ENCODE measurements around the gene VKORC1. TPM values are rescaled to one million over a fixed set of nuclear protein-coding genes. Genes with fewer than 3 reads are reported as not detected.

Gene VKORC1
- total RNA-seq, 1 experiment from 2014 or later = 223 TPM

DNA sequence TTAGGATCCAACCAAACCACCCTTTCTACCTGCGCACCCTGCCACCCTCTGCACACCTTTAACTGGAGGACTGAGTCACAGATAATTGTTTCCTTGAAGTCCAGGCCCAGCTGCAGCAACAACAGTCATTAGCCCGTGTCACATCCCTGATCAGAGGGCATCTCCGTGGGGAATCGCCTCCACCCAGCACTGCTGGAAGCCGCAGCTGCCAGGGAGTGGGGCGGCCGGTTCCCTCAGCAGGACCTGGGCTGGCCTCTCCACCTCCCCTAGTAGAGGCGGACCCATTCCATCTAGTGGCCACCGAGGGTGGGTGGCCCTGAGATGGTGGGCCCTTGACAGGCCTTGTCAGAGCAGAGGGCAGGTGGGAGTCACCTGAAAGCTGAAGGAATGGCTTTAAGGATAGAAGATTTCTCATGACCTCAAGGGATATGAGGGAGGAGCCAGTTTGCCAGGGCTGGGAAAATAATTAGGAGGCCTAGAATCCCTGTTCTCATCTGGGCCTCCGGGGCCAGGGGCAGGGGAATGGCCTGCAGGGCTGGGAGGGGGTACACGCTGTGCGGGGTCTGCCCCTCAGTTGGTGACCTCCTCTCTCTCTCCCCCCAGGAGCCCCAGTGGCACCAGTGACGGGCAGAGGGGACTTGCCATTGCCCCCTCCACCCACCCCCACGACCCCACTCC, 12.1 kb downstream of the VKORC1 start:
- DNase-seq (ENCODE audit: low read depth) = no peak

DNA sequence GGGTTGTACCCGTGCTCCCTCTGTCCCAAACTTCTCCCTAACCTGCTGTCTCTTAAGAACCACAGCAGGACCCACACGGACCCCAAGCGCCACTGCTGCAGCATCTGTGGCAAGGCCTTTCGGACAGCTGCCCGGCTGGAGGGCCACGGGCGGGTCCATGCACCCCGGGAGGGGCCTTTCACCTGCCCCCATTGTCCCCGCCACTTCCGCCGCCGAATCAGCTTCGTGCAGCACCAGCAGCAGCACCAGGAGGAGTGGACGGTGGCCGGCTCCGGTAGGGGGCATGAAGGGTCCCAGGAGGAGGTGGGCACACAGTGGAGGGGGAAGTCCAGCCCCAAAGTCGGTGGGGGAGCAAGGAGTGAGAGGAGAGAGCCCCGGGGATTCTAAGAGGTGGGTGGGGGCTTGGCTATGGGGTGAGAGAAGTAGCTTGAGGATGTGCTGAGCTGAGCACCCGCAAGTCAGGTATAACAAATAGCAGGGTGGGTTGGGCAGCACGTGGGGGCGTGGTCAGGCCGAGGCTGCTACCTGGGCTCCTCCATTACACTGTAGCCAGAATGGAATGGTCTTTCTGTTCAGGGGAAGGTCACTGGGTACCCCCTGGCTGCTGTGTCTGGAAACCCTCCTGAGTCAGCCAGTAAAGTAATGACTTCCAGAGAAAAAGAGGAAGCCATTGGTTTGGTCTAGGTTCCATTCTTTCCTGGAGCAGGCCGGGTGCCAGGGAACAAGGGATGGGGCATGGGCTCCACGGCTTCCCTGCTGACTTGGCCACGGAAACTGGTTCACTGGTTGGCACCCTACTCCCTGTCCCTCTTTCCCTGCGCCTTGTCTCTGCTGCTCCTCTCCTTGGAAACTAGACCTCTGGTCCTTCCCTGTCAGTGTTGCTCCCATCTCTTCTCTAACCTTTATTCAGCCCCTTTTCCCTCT, 12.9 kb downstream of the VKORC1 start:
- no peak for DNase-seq (ENCODE audit: low read depth)

DNA sequence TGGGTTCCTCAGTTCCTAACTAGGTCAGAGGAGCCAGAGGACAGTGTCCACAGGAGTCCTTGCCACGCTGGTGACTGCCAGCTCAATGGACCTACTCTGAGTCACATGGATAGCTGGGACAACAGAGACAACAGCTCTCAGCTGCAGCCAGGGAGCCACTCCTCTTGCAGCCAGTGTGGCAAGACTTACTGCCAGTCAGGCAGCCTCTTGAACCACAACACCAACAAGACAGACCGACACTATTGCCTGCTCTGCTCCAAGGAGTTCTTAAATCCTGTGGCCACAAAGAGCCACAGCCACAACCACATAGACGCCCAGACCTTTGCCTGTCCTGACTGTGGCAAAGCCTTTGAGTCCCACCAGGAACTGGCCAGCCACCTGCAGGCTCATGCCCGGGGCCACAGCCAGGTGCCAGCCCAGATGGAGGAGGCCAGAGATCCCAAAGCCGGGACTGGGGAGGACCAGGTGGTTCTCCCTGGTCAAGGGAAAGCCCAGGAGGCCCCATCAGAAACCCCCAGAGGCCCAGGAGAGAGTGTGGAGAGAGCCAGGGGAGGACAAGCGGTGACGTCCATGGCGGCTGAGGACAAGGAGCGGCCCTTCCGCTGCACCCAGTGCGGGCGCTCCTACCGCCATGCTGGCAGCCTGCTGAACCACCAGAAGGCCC, 13.7 kb downstream of the VKORC1 start:
- DNase-seq (ENCODE audit: low read depth) = no peak

DNA sequence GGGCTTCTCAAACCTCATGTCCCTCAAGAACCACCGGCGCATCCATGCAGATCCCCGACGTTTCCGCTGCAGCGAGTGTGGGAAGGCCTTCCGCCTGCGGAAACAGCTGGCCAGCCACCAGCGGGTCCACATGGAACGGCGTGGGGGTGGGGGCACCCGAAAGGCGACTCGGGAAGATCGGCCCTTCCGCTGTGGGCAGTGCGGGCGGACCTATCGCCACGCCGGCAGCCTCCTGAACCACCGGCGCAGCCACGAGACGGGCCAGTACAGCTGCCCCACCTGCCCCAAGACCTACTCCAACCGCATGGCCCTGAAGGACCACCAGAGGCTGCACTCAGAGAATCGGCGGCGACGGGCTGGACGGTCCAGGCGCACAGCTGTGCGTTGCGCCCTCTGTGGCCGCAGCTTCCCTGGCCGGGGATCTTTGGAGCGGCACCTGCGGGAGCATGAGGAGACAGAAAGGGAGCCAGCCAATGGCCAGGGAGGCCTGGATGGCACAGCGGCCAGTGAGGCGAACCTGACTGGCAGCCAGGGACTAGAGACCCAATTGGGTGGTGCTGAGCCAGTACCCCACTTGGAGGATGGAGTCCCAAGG, 14.5 kb downstream of the VKORC1 start:
- no peak for DNase-seq (ENCODE audit: low read depth)

DNA sequence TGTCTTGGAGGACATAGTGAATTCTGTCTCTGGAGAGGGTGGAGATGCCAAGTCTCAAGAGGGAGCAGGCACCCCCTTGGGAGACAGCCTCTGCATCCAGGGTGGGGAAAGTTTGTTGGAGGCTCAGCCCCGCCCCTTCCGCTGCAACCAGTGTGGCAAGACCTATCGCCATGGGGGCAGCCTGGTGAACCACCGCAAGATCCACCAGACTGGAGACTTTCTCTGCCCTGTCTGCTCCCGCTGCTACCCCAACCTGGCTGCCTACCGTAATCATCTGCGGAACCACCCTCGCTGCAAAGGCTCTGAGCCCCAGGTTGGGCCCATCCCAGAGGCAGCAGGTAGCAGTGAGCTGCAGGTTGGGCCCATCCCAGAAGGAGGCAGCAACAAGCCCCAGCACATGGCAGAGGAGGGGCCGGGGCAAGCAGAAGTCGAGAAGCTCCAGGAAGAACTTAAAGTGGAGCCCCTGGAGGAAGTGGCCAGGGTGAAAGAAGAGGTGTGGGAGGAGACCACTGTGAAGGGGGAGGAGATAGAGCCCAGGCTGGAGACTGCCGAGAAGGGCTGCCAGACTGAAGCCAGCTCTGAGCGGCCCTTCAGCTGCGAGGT, 15.2 kb downstream of the VKORC1 start:
- DNase-seq (ENCODE audit: low read depth) = no peak

DNA sequence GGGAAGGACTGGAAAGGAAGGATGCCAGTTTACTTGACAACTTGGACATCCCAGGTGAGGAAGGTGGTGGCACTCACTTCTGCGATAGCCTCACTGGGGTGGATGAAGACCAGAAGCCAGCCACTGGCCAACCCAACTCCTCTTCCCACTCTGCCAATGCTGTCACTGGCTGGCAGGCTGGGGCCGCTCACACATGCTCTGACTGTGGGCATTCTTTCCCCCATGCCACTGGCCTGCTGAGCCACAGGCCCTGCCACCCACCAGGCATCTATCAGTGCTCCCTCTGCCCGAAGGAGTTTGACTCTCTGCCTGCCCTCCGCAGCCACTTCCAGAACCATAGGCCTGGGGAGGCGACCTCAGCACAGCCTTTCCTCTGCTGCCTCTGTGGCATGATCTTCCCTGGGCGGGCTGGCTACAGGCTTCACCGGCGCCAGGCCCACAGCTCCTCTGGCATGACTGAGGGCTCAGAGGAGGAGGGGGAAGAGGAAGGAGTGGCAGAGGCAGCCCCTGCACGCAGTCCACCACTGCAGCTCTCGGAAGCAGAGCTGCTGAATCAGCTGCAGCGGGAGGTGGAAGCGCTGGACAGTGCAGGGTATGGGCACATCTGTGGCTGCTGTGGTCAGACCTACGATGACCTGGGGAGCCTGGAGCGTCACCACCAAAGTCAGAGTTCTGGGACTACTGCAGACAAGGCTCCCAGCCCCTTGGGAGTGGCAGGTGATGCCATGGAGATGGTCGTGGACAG, 15.8 kb downstream of the VKORC1 start:
- DNase-seq (ENCODE audit: low read depth) = no peak

DNA sequence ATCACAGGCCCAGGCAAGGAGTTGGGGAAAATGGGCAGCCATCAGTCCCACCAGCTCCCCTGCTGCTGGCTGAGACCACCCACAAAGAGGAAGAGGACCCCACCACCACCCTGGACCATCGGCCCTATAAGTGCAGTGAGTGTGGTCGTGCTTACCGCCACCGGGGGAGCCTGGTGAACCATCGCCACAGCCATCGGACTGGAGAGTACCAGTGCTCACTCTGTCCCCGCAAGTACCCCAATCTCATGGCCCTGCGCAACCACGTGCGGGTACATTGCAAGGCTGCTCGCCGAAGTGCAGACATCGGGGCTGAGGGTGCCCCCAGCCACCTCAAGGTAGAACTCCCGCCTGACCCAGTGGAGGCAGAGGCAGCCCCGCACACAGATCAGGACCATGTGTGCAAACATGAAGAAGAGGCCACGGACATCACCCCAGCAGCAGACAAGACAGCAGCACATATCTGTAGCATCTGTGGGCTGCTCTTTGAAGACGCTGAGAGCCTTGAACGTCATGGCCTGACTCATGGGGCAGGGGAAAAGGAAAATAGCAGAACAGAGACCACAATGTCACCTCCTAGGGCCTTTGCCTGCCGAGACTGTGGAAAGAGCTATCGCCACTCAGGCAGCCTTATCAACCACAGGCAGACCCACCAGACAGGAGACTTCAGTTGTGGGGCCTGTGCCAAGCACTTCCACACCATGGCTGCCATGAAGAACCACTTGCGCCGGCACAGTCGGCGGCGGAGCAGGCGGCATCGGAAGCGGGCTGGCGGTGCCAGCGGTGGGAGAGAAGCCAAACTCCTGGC, 16.8 kb downstream of the VKORC1 start:
- no peak for DNase-seq (ENCODE audit: low read depth)

DNA sequence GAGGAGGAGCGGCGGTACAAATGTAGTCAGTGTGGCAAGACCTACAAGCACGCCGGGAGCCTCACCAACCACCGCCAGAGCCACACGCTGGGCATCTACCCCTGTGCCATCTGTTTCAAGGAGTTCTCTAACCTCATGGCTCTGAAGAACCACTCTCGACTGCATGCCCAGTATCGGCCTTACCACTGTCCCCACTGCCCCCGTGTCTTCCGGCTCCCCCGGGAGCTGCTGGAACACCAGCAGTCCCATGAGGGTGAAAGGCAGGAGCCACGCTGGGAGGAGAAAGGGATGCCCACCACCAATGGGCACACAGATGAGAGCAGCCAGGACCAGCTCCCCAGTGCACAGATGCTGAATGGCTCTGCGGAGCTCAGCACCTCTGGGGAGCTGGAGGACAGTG, 17.6 kb downstream of the VKORC1 start:
- DNase-seq (ENCODE audit: low read depth) = no peak

DNA sequence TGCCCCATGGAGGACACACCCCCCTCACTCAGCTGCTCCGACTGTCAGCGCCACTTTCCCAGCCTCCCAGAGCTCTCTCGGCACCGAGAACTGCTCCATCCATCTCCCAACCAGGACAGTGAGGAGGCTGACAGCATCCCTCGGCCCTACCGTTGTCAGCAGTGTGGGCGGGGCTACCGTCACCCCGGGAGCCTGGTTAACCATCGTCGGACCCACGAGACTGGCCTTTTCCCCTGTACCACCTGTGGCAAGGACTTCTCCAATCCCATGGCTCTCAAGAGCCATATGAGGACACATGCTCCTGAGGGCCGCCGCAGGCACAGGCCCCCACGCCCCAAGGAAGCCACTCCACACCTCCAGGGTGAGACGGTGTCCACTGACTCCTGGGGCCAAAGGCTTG, 18.3 kb downstream of the VKORC1 start:
- no peak for DNase-seq (ENCODE audit: low read depth)

DNA sequence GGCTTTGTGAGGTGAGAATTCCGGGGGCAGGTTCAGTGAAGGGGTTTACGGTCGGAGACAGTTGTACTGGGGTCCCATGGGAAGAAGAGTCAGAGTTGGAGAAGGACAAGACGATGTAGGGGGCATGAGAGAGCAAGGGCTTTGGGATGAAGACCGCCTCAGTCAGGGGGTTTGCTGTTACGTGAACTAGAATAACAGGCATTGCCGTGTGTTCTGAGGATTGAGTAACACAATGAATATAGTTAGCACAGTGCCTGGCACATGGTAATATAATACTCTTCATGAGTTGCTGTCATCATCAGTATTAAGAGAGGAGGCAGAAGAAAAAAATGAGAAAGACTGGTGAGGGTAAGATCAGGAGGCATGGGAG, 19.8 kb downstream of the VKORC1 start:
- DNase-seq (ENCODE audit: low read depth) = no peak

DNA sequence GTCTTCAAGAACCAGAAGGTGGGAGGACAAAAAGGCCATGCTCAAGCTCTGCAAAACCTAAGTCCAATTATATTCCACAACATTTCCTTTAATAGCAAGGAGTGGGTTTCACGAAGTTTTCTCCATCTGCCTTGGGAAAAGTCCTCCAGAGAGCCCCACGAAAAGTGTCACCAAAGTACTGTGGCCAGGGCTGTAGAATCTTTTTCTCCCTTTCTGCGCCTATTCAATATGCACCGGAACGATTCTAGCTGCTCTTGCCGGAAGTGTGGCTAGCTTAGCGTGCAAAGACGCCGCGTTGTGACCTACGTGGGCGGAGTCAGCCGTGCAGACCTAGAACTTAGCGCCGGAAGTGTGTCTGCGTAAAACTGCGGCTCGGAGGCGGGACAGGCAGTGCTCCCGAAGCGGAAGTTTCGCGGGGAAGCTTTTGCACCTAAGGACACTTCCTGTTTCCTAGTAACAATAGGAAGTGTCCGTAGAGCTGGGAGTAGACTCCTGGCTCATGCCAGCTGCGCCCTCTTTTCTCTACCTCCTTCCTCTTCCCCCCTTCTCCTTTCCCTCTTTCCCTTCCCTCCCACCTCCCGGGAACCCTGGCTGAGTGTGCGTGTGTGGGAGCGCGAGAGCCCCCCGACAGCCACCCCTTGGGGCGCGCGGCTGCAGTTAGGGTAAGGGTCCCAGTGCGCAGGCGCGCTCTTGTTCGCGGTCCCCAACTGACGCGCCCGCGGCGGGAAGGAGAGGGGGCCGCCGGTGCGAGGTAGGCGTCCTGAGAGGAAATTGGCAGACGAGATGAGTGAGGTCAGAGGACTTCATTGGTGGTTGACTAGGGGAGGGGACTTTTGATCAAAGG, 20.4 kb downstream of the VKORC1 start, which contains the start of the genes ZNF646 and ZNF668:
TSS of gene ZNF646 (plus strand) at position 453 of the 844 bp plus-strand sequence. CDS start 1,903 bp downstream, outside the sequence.
TSS of gene ZNF668 (minus strand) at position 271 of the 844 bp plus-strand sequence. CDS start 9,781 bp downstream, outside the sequence.
- DNase-seq (ENCODE audit: low read depth) = peak; percentile 99

DNA sequence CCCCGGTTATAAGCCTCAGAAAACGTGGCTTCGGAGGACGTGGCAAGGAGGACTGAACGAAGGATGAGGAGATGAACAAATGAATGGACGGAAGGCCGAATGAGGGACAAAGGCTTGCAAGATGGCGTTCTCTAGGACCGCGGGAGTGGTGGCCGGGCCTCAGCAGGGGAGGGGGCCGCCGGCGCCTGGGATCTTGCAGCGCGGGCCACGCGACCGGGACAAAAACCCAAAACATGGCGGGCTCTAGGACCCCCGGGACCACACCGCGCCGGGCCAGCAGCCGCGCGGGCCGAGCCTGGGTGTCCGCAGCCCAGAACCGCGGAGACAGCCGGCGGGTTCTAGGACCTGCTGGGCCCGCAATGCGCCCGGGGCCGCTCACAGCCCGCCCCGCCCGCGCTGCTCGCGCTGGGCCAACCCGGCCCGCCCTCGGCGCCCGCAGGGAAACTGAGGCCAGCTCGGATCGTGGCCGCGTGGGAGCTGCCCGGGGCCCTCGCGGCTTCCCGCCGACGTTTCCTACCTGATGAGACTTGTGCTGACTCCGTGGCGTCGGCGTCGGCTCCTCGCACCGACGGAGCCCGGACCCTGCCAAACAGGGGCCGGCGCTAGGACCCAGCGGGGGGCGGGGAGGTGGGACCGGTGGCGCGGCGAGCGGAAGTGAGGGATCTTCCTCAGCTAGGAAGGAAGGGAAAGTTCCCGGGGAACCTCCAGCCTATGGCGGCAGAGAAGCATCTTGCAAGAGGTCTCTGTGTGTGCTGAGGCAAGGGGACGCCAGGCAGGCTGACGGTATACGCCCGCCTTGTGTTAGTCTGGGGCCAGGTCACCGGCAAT, 21.2 kb downstream of the VKORC1 start:
- peak; percentile 88 for DNase-seq (ENCODE audit: low read depth)

DNA sequence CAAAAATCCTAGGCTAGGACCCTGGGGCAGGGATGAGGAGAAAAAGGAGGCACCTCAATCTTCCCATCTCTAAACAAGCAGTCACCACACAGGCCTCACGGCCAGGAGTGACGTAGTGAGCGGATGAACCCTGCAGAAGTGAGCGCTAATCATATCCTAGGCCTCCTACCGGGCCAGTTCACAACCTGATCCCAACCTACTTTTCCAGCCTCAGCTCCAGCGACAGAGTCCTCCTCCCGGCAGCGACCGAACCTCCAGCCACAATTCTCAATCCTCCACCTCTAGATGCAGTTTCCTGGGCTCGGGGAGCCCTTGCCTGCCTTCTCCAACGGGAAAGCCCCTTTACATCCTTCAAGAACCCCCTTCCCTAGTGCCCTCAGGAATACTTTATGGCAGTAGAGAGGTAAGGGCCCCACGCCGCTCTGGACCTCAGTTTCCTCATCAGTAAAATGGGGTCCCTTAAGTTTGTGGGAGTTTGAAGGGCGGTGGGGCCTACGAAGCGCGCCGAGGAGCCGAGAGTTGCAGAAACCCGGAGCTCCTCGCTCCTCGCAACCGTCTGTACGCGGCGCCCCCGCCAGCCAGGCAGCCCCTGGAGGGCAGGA, 22.0 kb downstream of the VKORC1 start:
- DNase-seq (ENCODE audit: low read depth) = peak; percentile 47

DNA sequence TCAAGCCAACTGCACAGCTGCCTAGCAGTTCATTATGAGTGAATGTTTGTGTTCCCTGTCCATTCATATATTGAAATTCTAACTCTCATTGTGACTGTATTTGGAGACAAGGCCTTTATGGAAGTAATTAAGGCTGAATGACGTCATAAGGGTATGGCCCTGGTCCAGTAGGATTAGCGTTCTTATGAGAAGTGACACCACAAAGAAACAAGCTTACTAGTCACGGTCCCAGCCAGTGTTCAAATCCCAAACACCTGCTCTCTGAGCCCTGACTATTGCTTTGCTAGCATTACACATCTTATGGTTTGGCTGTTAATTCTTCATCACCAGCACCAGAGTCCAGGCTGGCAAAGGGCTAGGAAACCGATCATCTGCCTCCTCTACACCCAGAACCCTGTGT, 22.7 kb downstream of the VKORC1 start:
- DNase-seq (ENCODE audit: low read depth) = peak; percentile 75

DNA sequence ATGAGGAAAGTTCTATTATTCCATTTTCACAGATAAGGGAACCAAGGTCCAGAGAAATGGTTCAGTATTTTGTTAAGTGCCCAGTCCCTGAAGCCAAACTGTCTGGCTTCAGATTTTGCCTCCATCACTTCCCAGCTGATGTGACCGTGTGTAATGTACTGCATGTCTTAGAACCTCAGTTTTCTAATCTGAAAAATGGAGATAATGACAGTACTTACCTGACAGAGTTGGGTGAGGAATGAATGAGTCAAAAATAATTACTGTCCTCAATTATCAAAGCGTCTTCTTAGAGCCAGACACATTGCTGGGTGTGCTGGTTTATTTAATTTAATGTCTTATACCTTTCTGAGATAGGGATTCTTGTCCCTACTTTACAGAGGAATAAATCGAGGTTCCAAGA, 27.3 kb downstream of the VKORC1 start:
- DNase-seq (ENCODE audit: low read depth) = no peak

DNA sequence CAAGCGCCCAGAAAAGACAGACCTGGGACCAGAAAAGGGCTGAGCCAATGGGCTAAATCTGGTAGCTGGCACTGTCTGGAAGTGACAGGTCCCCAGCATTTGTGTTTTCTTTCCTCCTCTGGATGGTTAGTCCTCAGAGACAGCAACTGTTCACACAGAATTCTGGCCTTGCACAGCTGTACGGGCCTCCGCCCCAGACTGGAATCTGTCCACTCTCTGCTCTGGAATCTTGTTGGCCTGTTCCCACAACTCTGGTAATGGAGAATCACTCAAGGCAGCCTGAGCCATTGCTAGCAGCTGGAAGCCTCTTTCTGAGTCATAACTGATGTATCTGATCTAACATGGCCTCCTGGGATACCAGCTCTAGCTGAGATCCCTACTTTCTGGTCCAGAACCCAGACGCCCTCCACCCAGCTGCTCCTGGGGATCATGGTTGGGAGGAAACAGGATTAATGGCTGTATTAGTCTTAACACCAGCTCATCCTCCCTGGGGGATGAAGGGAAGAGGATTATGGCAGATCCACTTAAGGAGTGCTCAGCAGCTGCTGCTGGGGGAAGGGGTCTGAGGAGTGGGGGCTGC, 29.6 kb downstream of the VKORC1 start:
- peak; percentile 79 for DNase-seq (ENCODE audit: low read depth)
